Esophagus muscularis mucosa (tissue), 4 donors: ENCODE measurements around the gene DYDC2. TPM values are rescaled to one million over a fixed set of nuclear protein-coding genes. Genes with fewer than 3 reads are reported as not detected.
A peak's percentile ranks its signal among the peaks of the same experiment; 100 is the strongest.

Experiments
- DNase-seq: peaks from one replicate; pipeline ENCODE4 v3.0.0-alpha.2; 2017; ENCODE audit errors: extremely low spot score
- H3K27ac ChIP-seq, 4 donors: fragments of 200-600 bp; sonication (generic); replicated peaks in 1 of 4; 1 replicate in 3 of 4; 2 replicates in 1 of 4; pipeline ENCODE4 v1.5.1; 2016 to 2019; ENCODE audit warnings: mild to moderate bottlenecking in 1 of 4
- H3K27me3 ChIP-seq, 4 donors: fragments of 200-600 bp; sonication (generic); one replicate each; pipeline versions ENCODE4 v1.5.1 to v1.6.0; 2016 to 2019
- H3K36me3 ChIP-seq, 4 donors: fragments of 200-600 bp; sonication (generic); one replicate each; pipeline ENCODE4 v1.5.1; 2016 to 2019
- H3K4me1 ChIP-seq, 4 donors: fragments of 200-600 bp; sonication (generic); one replicate each; pipeline ENCODE4 v1.5.1; 2016 to 2019
- H3K4me3 ChIP-seq, 4 donors: fragments of 200-600 bp; sonication (generic); 1 replicate in 2 of 4; 2 replicates in 2 of 4; pipeline ENCODE4 v1.5.1; 2016 to 2019; ENCODE audit warnings: mild to moderate bottlenecking in 4 of 4, moderate library complexity in 1 of 4
- H3K9me3 ChIP-seq, 4 donors: fragments of 200-600 bp; sonication (generic); 1 replicate in 3 of 4; 2 replicates in 1 of 4; pipeline ENCODE4 v1.5.1; 2016 to 2019
- EP300 ChIP-seq: sonication (generic); formaldehyde crosslinking; IDR thresholded peaks from one replicate; pipeline ENCODE4 v1.6.1; 2017; ENCODE audit warnings: antibody characterized with exemption
- POLR2A ChIP-seq: fragments of 450-650 bp; IDR thresholded peaks from one replicate; pipeline ENCODE4 v1.6.1; 2017; ENCODE audit warnings: antibody characterized with exemption, moderate library complexity, mild to moderate bottlenecking, low read depth
- POLR2AphosphoS5 ChIP-seq, 2 donors: sonication (generic); formaldehyde crosslinking; IDR thresholded peaks; one replicate each; pipeline ENCODE4 v1.6.1; 2017; ENCODE audit warnings: antibody characterized with exemption in 2 of 2
- WGBS: methylation state at CpG from one replicate; pipeline ENCODE4 v1.1.5; 2018; 5-methylcytosine and 5-hydroxymethylcytosine counted together
- intact Hi-C: fragments of 100-400 bp; cut with DNase I; formaldehyde crosslinking; loops from one replicate; pipeline ENCODE4 v1.15.1; 2023
- total RNA-seq, 4 donors: library from RNA; depleted of rRNA; stranded (reverse); fragments of >200 nt; gene quantifications; one replicate each; pipeline versions ENCODE4 v1.1.0 to v1.2.1, GENCODE V29; 2016
- TF ChIP-seq, protein P1 (sequence below), 3 experiments: fragments of 200-600 bp in 2 of 3; fragments of 450-650 bp in 1 of 3; sonication (generic) in 2 of 3; IDR thresholded peaks; one replicate each; pipeline ENCODE4 v1.5.1; 2017 to 2019; ENCODE audit warnings: antibody characterized with exemption in 3 of 3, mild to moderate bottlenecking in 2 of 3, moderate library complexity in 1 of 3

The DYDC2 gene
- total RNA-seq, 4 donors from 2014 or later: not detected

DNA sequence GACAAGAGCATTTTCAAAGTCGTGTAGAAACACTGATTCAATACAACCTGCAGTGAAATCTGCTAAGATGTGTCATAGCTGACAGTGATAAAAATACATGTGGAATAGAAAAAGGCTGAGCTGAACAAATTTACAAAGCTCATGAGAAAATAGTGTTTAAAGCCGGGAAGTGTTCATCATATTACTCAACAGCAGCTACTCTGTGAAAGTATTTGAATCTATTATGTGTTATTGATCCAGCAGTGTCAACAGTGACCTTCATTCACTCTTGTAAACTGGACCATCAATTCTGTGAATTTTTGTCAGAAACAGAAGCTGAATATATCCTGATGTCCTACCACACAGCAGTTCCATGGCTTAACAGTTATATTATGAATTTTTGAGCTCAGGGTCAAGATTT, 11.7 kb upstream of the DYDC2 start:
- no peaks in the 10 kb centered on the region for H3K9me3 ChIP-seq
- no peaks in the 10 kb centered on the region for H3K27me3 ChIP-seq
- no peaks in the 10 kb centered on the region for H3K36me3 ChIP-seq
- H3K27ac ChIP-seq: no peak overlapping the region
- no peak overlapping the region for H3K4me3 ChIP-seq
- 65% methylated on average over 2 of the region's 2 CpGs for WGBS
- DNase-seq: no peak
- intact Hi-C loops: no loop called here
- H3K4me1 ChIP-seq: no peaks in the 10 kb centered on the region
- TF ChIP-seq POLR2A (no peak), POLR2AphosphoS5 (IDR thresholded peaks at IDR 0.05) (no peak), EP300 (no peak)
- TF ChIP-seq, protein P1, sequence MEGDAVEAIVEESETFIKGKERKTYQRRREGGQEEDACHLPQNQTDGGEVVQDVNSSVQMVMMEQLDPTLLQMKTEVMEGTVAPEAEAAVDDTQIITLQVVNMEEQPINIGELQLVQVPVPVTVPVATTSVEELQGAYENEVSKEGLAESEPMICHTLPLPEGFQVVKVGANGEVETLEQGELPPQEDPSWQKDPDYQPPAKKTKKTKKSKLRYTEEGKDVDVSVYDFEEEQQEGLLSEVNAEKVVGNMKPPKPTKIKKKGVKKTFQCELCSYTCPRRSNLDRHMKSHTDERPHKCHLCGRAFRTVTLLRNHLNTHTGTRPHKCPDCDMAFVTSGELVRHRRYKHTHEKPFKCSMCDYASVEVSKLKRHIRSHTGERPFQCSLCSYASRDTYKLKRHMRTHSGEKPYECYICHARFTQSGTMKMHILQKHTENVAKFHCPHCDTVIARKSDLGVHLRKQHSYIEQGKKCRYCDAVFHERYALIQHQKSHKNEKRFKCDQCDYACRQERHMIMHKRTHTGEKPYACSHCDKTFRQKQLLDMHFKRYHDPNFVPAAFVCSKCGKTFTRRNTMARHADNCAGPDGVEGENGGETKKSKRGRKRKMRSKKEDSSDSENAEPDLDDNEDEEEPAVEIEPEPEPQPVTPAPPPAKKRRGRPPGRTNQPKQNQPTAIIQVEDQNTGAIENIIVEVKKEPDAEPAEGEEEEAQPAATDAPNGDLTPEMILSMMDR (IDR thresholded peaks at IDR 0.05): no peak

DNA sequence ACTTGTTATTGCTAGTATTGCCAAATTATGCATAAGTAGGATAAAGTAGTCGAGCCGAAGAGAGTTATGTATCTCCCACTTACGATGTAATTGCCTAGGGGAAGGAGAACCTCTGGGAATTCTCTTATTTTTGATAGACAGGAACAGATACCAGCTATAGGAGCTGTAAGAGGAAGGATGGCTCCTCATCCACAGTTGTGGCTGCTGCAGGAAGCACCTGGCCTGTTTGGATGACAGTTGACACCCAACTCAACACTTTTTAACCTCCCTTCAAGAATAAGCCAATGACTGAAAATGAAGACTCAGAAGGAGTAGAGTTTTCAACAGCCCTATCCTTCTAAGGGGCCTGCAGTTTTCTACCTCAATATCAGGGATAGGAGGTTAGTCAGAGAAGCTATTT, 6.3 kb upstream of the DYDC2 start:
- Histone ChIP-seq H3K4me3 (no peak overlapping the region), H3K36me3 (no peaks in the 10 kb centered on the region), H3K4me1 (no peaks in the 10 kb centered on the region), H3K9me3 (no peaks in the 10 kb centered on the region), H3K27ac (no peak overlapping the region), H3K27me3 (peaks cover 0 to 25% (median 3%) of the 10 kb centered on the region in 4 donors)
- no peak for DNase-seq
- 76% methylated on average over 3 of the region's 3 CpGs for WGBS
- no peak for TF ChIP-seq POLR2AphosphoS5 (IDR thresholded peaks at IDR 0.05)
- no peak for TF ChIP-seq POLR2A
- TF ChIP-seq, protein P1 (IDR thresholded peaks at IDR 0.05): no peak
- no peak for TF ChIP-seq EP300
- intact Hi-C loops: no loop called here

DNA sequence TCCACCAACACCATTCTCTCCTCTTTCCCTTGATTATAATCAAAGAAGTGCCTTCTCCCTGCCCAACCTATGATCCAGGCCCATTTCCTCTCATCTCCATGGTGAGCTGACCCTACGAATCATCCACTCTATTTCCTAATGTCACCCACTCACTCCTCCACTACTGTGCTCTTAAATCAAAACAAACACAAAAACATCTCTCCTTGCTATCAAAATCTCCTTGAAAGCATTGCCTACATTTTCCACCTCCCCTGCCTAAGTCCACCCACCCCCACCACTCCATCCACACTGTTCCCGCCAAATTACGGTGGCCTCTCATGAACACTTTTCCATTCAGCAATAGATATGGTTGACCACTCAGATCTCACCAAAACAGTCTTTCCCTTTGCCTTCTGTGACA, 5.4 kb upstream of the DYDC2 start:
- Histone ChIP-seq H3K27me3 (peaks cover 0 to 29% (median 8%) of the 10 kb centered on the region in 4 donors), H3K4me3 (no peak overlapping the region), H3K36me3 (no peaks in the 10 kb centered on the region), H3K4me1 (peaks cover 2 to 3% (median 2%) of the 10 kb centered on the region in 4 donors), H3K9me3 (no peaks in the 10 kb centered on the region), H3K27ac (no peak overlapping the region)
- intact Hi-C loops: no loop called here
- DNase-seq: no peak
- TF ChIP-seq POLR2A (no peak), EP300 (no peak), POLR2AphosphoS5 (IDR thresholded peaks at IDR 0.05) (no peak)
- TF ChIP-seq, protein P1 (IDR thresholded peaks at IDR 0.05): no peak
- 95% methylated on average over 3 of the region's 3 CpGs for whole genome bisulfite sequencing

DNA sequence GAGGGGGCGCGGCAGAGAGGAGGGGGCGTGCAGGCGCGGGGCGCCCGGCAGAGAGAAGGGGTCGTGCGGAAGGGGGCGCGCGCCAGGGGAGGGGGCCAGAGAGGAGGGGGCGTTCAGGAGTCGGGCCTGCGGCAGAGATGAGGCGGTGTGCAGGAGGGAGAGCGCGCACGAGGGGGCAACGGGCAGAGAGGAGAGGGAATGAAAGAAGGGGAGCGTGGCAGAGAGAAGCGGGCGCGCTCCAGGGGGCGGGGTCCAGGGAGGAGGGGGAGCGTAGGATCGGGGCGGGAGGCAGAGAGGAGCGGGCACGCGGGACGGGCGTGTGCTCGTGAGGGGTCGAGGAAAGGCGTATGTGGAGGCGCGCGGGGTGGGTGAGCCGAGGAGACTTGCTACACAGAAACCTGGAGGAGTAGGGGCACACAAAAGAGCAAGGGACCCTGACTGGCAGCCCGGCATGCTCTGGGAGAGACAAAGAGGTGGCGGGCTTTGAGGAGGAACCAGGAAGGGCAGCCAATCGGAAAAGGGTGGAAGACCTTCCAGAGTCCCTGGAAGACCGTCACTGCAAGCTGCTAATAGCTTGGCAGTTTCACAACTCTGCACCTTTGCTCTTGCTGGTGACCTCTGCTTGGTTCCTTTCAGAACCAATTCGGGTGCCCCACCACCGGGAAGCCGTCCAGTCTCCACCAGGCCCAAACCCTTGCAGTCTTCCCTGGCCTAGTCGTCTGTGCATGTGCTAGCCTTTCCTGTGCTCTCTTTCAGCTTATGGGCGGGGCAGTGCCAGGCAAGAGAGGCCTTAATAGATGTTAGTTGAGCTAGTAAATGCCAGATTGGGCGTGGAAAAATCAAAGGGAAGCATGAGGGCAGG, 639 bp downstream of the DYDC2 start:
- peaks cover 12 to 18% (median 15%) of the 10 kb centered on the region in 4 donors for H3K4me1 ChIP-seq
- no peak overlapping the region for H3K27ac ChIP-seq
- H3K4me3 ChIP-seq: peak overlapping the region; percentile 42 to 47 (median 46)
- TF ChIP-seq, protein P1 (IDR thresholded peaks at IDR 0.05): no peak
- no peak for TF ChIP-seq EP300
- no peak for TF ChIP-seq POLR2AphosphoS5 (IDR thresholded peaks at IDR 0.05)
- TF ChIP-seq POLR2A: no peak
- intact Hi-C loops: no loop called here
- peaks cover 0 to 55% (median 22%) of the 10 kb centered on the region in 4 donors for H3K27me3 ChIP-seq
- no peaks in the 10 kb centered on the region for H3K36me3 ChIP-seq
- WGBS: 13% methylated on average over 48 of the region's 50 CpGs
- H3K9me3 ChIP-seq: no peaks in the 10 kb centered on the region
- no peak for DNase-seq
